ENCODE measurements around the gene ST6GALNAC3.
"Not testable (repeated sequence)": the region's sequence is repeated elsewhere in the genome, so short reads cannot be mapped to it uniquely, and the experiment has no call there.

The ST6GALNAC3 gene

DNA sequence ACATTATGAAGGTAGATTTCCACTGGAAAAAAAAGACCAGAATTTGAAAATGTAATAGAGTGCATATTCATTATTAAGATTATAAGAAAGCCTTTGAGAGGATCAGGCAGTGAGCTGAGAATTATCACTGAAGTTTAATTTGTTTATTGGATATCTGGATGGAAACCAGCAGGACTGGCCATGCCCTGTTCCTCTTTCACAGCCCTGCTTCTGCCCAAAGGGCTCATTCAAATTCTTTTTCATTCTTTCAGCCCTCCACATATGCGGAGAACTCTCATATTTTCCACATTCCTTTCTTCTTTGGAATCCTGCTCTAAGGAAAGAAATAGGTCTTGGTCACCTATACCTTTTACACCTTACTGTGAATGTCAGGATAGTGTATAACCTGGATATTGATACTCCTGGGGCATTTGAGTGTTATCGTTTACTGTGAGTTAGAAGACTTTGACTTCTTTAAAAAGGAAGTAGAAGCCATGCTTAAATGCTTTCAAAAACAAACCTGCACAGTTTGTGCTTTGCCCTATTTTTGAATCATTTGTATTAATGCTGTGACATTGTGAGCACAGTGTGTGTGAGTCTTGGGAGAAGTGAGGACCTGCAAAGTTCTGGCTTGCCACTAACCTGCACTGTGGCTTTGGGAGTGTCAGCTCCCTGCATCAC lies 35.5 kb downstream of the ST6GALNAC3 start:
- no peak for DNase-seq

DNA sequence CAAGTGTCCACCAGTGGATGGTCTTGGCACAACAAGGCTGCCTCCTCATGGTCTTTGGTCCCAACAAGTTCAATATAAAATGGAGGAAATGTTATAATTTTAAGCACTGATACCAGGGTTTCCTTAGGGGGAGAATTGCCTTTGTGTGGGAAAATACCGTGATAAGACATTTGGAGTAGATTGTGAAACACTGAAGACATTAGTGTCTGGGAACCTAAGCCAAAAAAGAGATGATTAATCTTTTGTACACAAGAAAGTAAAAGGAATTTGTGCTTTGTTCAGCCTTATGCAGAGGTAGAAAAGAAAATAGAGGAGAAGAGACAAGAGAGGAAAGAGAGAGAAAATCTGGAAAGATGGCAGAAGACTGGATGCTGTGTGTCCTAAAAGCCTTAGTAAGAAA lies 36.1 kb downstream of the ST6GALNAC3 start:
- DNase-seq = no peak

DNA sequence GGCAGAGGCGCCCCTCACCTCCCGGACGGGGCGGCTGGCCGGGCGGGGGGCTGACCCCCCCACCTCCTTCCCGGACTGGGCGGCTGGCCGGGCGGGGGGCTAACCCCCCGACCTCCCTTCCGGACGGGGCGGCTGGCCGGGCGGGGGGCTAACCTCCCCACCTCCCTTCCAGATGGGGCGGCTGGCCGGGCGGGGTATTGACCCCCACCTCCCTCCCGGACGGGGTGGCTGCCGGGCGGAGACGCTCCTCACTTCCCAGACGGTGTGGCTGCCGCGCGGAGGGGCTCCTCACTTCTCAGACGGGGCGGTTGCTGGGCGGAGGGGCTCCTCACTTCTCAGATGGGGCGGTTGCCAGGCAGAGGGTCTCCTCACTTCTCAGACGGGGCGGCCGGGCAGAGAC lies 37.8 kb downstream of the ST6GALNAC3 start:
- not testable (repeated sequence) for DNase-seq

DNA sequence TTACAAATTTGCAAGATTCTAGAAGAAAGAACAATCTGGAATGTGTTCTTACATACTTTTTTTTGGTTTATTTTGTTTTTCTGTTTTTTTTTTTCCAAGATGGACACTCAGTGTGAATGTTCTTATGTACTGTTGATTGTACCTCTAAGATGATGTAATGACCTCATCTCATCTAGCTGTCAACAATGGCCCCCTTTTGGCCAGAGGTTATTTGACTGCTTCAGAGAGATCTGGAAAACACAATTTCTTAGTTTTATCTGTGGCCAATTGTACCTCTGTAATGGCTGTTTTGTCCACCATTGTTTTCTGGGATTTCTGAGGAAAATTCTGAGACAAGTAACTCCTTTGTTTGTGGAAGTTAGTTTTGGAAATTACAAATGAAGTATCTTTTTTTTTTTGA lies 38.9 kb downstream of the ST6GALNAC3 start:
- DNase-seq = no peak

DNA sequence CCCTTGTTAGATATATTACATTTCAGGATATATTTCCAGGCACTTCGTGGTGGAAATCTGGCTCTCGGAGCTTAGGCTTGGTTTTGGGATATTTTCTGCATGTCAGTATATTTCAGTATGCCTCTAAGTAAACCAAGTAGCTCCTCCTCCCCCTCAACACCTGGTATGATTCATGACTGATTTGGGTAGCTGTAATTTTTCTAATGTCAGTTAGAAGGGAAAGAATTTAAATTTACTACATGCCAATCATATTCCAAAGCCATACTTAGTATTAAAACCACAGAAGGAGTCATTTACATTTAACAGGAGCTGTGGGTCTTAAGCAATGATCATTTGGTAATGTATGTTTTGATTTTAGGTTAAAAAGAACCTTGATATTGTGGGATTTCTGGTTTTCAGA lies 40.6 kb downstream of the ST6GALNAC3 start:
- no peak for DNase-seq

DNA sequence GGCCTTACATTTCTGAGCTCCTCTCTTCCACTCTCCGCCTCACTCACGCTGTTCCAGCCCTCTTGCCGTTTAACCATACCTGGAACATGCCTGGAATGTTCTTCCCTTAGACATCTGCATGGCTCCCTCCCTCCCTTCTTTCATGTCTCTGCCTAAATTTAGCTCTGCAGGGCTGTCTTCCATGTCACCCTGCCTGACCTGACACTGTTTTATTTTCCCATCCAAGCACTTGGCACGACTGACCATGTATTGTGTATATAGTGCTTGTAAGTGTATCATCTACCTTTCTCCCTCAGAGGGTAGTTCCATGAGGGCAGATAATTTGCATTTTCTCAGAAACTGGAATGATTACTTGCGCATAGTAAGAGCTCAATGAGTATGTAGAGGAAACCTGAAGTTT lies 47.3 kb downstream of the ST6GALNAC3 start:
- DNase-seq = no peak

DNA sequence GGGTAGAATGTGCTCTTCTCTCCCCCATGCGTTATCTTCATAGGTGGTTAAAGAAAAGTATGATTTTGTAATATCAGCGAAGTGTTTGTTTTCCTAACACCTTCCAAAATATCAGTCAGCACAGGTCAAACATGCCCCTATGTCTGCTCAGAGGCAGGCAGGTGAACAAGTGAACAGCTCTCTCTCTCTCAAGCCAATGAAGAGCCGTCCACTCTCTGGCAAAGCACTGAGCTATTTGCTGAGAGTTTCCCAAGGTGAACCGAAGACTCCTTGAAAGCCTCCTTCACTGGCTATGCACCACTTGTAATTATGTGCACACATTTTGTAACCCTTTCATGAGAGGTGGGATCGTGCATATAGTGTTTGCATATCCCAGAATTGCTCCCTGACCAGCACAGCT lies 47.7 kb downstream of the ST6GALNAC3 start:
- no peak for DNase-seq

DNA sequence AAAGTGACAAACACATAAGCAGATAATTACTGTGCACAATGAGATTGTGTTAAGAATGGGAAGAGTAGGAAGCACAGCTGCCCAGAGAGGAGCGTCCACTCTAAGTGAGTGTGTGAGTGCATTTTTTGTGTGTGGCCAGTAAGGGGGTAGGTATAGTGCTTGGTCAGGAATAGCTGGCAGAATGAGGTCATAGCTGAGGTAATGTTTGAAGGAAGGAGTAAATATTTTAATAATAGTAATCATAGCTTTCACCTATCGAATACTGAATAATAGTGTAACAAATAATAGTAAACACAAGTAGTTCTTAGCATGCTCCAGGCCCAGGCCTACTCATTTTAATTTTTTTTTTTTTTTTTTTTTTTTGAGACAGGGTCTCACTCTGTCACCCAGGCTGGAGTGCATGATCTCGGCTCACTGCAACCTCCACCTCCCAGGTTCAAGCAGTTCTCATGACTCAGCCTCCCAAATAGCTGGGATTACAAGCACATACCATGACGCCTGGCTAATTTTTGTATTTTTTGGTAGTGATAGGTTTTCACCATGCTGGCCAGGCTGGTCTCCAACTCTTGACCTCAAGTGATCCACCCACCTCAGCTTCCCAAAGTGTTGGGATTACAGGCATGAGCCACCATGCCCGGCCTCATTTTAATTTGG lies 49.0 kb downstream of the ST6GALNAC3 start:
- DNase-seq = not testable (repeated sequence)

DNA sequence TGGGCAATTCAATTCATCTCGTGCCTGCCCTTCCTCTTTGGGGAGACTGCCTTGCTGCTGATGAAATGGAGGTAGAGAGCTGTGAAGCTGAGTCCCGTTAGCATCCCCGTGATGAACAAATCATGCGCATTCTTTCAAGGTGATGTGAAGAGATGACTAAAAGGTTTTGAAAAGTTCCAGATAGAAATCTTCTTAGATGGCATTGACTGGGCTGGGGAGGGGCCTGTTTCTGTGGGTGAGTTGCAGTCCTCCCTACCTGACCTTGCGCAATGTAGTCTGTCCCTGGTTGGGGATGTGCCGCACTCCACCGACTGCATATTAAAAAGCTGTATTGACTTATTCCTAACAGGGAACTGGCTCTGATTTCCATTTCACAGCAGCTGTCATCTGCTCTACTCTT lies 49.6 kb downstream of the ST6GALNAC3 start:
- no peak for DNase-seq

DNA sequence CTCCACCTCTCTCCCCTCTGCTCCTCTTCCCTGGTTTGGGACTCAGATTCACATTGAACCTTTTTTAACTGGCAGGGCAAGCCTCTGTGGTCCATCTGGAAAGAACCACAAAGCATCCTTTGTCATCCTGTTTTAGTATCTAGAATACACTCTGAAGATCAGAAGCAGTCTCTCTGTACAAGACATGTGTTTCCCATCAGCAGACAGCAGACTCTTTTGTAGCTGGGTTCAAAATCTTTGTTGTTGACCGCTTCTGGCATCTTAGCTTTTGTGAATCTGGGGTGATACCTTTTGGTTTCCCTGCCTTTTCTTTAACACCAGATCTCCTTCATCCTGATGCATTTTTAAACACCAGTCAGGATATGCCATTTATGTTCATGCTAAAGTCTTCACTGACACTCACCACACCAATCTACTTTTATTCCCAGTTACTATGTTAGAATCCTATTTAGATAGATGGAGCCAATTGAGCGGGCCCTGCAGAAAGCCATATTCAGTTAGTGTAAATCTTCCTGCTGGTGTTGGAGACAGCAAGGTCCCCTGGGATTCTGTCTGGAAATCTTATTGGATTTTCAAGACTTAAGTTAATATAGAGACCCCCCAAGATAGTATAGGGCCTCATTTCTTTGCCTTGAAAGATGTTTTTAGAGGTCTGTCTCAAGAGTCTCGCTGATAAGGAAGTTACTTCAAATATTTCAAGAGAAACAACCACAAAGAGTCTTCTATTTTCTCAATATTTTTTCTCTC lies 51.1 kb downstream of the ST6GALNAC3 start:
- DNase-seq = no peak

DNA sequence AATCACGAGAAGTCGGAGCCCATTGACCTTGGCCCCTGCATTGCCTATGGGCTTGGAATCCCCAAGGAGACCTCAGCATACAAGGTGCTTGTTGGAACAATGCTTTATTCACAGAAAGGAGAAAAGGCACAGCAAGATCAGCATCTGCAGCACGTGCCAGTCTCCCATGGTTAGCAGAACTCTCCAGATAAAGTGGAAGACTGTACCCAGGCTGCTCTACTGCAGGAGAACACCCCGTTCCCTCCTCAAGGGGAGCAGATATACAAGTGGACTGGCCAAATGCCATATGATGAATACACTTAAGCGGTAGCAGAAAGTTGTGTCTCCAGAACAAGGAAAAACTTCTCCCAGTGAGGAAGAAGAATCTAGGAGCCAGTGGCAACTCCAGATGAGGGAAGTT lies 53.5 kb downstream of the ST6GALNAC3 start:
- no peak for DNase-seq

DNA sequence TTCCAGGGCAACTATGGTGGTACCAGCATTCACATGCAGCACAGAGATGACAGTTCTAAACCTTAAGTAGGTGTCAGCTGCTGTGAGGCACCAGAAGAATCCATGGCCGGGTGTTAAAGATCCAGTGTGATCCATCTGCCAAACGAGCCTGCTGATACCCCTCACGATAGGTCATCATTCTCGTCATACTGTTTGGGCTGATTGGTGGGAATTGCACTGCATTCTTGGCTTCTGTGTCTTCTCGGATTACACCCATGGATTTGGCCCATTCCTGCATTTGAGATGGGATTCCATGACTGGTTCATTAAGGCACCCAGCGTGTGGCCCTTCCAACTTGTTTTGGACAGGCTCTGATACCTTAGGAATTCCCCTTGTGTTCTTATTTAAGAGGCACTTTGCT lies 55.2 kb downstream of the ST6GALNAC3 start:
- DNase-seq = no peak

DNA sequence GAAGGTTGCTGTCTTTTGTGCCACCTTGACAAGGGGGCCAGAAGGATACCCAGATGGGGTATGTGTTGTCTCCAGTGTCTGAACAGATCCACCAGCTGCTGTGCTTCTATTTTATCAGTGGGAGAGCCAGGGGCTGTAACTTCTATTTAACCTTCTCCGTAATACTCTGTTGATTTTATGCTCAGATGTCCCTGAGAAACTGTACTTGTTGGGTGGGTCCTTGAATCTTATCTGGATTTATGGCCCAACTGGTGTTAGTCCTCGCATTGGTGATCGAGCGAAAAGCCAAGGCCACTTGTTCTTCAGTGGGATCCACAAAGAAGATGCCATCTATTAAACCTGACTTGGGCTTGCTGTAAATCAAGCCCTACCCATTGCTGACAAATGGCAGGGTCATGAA lies 56.4 kb downstream of the ST6GALNAC3 start:
- no peak for DNase-seq

DNA sequence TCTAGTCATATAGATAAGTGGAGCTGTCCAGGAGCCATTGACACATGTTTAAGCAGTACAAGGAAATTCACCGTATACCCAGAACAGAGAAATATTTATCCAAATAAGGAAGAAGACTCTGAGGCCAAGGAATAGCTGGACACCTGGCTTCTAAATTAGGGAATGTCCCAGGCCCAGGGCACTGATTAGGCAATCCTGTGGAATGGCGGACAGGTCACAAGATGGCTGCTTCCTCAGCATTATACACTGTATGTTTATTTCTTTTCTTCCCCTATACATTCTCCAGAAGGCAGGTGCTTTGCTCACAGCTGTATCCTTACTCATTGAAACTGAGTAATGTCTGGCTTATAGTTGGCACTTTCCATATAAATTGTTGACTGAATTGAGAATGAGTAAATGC lies 59.4 kb downstream of the ST6GALNAC3 start:
- DNase-seq = no peak

DNA sequence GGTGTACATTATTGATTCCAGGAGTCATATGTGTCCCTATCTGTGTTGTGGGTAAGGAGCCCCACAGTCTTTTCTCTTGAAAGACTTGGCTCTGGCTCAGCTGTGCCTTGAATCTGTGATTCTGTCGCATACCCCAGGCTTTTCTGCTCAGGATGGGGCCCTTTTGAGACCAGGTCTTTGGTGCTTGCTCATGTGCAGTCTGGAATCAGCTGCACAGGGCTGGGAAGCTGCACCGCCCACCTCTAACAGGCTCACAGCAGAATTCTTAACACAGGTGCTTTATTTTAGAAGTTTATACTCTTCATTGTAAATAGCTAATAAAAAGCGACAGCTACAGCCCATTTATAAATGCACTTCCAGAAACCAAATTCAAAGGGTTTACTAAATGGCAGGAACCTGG lies 61.3 kb downstream of the ST6GALNAC3 start:
- no peak for DNase-seq

DNA sequence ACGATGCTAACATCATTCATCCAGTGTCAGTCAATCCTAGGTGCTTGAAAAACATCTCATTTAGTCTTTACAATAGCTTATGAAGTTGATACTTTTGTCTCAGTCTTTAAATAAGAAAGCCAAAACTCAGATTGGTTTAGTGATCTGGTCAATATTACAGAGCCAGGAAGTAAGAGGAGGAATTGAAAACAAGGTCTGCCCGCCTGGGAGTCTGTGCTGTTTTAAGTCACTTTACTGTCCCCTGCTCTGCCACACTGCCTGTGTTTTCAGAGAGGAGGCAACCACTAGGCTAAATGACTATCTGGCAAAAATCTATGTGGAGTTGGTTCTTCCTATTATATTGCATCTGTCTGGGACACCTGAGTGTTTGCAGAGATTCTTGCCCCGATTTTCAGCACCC lies 62.3 kb downstream of the ST6GALNAC3 start:
- DNase-seq = no peak

DNA sequence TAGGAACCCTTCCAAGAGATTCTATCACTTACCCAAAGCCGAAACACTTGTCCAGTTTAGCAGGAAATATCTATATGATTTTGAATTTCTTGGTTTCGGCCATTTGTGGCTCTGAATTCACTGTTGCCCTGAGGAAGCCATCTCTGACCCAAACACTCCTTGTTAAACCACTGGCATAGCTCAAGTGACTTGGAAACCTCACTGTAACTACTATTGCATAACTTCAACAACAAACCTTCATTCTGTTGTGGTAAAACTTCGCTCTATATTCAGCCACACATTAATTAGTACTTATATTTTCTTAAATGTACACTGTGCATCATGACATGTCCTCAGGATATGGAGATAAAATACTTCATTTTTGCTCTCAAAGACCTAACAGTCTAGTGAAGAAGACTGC lies 63.2 kb downstream of the ST6GALNAC3 start:
- no peak for DNase-seq

DNA sequence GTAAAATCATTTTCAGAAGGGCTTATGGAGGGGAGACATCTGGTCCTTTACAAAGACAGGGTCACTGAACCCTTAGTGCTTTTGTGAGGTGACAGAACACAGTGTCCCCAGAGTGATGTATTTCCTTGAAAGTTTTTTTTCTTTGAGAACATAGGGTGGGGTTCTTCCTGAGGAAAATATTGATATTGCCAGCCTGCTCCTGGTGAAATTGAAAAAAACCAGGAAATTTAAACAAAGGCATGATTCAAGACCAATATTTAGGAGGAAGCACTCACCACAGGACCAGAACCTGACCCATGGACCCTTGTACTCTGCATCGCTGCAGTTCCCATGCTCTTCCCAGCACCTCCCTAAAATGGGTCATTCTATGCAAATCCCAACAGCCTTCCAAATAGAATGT lies 63.7 kb downstream of the ST6GALNAC3 start:
- no peak for DNase-seq

DNA sequence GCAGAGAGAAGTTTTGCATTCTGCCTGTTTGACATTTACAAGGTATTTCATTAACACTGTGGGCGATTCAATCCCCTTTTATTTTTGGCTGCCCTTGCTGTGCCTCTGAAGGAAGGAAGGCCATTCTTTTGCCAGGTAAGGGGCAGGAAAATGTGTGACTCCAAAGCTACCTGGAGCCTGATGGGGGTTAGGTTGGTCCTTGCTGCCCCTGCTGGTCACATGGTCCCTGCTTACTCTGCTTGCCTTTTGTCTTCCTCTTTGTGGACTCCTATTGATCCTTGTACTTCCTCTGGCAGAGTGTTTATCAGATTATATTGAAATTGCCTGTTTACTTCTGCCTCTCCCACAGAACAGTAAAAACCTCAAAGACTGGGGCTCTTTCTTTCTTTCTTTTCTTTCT lies 65.7 kb downstream of the ST6GALNAC3 start:
- DNase-seq = no peak

DNA sequence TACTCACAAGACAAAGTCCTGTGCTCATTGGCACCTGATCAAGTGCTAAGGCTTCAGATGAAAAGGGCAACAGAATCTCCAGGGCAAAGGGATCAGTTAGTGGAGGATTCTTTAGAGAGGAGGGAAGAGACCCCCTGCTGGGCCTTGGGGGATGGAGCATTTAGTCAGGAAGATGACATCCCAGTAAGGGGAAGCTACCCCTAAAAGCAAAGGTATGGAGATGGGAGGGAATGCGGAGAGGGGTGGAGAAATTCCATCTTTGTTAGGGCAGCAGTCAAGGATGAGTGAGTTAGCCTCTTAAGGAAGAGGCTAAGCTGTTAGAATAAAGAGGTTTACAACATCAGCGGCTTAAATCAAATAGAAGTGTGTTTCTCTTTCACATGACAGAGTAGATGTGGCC lies 67.4 kb downstream of the ST6GALNAC3 start:
- DNase-seq = no peak

DNA sequence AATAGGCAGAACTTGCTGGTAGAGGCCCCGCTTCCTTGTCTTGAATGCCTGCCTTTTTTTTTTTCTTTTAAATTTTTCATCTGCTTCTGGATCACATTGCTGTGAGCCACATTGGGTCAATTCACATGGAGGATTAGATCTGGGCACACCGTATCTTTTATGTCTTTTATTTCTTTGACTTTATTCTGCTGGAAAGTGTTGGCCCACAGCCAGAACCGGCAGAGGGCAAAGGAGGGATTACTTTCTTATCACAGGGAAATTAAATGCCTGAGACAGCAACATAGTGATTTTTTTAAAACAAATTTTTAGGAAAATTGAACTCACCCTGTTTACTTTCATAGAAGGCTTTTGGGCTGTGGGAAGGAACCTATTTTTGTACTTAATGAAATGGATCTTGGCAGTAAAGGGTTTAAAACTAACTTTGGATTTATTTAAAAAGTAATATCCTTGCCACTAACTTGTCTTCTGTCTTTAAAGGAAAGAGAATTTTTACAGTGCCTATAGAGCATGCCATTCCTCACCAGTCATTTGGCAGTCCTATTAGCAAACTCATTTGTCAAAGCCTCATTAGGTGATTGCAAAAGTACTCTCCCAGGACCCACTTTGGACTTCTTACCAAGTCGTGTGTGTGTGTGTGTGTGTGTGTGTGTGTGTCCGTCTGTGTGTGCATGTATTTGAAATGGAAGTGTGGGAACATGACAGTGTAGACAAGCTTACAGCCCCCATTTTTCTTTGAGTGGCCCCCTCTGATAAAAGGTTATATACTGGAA lies 68.4 kb downstream of the ST6GALNAC3 start:
- no peak for DNase-seq

DNA sequence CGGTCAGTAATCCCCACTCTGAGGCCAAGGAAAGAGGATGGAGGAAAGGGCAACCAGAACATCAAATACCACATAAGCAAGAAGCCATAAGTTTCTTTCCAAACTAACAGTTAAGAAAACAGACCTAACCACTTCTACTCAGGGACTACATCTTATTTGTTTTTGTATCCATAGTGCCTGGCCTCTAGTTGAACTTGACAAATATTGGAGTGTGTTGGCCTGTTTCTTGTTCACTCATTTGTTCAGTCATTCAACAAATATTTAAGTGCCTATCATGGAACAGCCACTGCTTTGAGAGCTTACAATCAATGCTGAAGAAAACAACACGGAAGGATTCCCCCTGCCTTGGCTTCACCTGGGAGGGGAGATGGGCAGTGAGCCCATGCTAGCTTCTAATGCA lies 69.7 kb downstream of the ST6GALNAC3 start:
- no peak for DNase-seq

DNA sequence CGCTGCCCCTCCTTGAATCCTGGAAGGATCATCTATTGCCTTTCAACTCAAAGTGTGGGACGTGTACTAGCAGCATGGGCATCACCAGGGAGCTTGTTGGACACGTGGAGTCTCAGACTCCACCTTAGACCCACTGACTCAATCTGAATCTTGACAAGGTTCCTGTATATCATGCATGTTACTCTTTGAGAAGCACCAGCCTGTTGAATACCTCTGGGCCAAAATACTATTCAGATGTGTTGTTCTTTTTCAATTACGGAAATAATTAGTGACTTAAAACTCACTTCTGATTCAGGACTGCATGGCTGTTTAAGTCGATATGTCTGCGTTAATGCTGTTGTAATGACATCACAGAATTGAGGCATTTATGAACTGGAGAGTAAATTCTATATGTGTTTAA lies 70.8 kb downstream of the ST6GALNAC3 start:
- no peak for DNase-seq

DNA sequence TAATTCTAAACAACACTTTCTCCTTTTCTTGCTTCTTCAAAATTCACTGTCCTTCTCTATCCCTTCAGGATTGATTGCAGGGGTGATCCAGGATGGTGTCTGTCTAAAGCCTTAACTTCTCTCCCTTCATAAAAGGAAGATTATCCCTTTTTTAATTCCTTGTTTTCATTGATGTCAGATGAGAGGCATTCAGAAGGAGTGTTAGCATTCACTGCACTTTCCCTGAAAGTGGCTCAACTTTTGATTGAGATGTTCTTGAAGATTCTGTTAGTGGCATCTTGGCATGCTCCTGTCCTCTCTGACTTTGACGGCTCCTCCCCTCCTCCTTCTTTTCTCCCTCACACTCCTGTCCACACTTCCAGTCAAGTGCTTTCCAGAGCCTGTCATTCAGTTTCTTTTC lies 71.6 kb downstream of the ST6GALNAC3 start:
- no peak for DNase-seq

Measured in NCI-H526 treated with DMSO at 0.1 percent for 48 hours (cell line).